AG04449 (cell line): ENCODE data around the gene PPA1.
"Not testable (repeated sequence)": the region's sequence is repeated elsewhere in the genome, so short reads cannot be mapped to it uniquely, and the experiment has no call there.

ENCODE experiments used
- CTCF ChIA-PET: fragments of 350-600 bp; formaldehyde crosslinking; extraction: SDS; loops from one replicate; lab custom pipeline; 2021; ENCODE audit warnings: antibody characterized with exemption; lab: Yijun Ruan, JAX
- POLR2A ChIA-PET: fragments of 400-600, 350-600 bp; formaldehyde crosslinking; extraction: SDS; loops from one replicate; lab custom pipeline; 2020; ENCODE audit warnings: antibody characterized with exemption, inconsistent platforms; lab: Yijun Ruan, JAX
- DNase-seq: peaks from one replicate; pipeline ENCODE4 v3.0.0-alpha.2; 2010; ENCODE audit warnings: low read depth, low spot score
- H3K4me3 ChIP-seq: 2 replicates; pipeline ENCODE4 v1.5.1; 2011; ENCODE audit warnings: low read depth, mild to moderate bottlenecking, control low read depth, low read length
- CTCF ChIP-seq: IDR thresholded peaks from one replicate; pipeline ENCODE4 v1.5.1; 2011; ENCODE audit warnings: mild to moderate bottlenecking, moderate library complexity, low read length, control low read depth, inconsistent platforms; ENCODE audit not compliant: insufficient read depth; ENCODE audit errors: missing control alignments

Gene PPA1

DNA sequence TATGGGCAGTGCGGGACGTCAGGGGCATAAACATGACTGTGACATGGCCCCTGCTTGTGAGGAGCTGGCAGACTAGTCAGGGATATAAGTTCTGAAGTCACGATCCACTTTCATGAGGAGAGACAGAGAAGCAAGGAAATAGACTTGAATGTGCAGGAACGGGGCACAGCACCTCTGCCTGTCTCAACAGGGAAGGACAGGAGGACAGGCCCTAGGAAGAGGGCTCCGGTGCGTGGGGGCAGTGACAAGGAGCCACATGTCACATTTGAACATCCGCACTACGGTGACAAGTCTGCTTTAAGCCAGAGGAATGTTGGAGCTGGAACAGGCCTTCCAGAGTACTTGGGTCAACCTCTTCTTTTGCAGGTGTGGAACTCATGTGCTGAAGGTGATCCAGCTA is 43.1 kb downstream of the PPA1 start:
- H3K4me3 ChIP-seq = no peak overlapping the region
- TF ChIP-seq CTCF = no peak
- POLR2A ChIA-PET = interaction anchor here (1.1 kb wide), 1 partner anchor 20 kb away, joined by 9 read pairs; the partner anchor contains the start of gene SAR1A
- CTCF ChIA-PET = interaction anchor here (1.0 to 1.6 kb wide), 4 partner anchors 13 to 74 kb away, joined by 3 to 11 read pairs (median 4); partner anchors contain the start of gene TYSND1
- DNase-seq = no peak

DNA sequence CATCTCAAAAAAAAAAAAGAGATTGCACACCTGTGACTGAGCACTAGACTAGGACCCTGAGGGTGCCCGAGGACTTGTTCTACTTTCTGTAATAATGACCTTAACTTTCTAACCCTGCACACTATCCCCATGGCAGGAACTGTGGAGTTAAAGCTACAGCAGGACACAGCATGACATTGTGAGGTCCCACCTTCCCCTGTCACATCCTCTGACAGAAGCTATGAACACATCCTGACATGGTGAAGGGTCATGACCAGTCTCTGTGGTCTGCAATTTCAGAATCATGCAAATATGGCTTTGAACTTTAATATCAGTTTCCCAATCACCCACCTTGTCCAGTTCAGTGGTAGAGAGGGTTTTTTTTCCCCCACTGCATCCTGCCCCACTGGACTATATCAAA is 44.5 kb downstream of the PPA1 start:
- POLR2A ChIA-PET = no interaction called here
- CTCF ChIA-PET = interaction anchor here (0.6 to 0.8 kb wide), 2 partner anchors 33 to 35 kb away, joined by 3 read pairs; no protein-coding TSS in a partner anchor
- no peak overlapping the region for H3K4me3 ChIP-seq
- TF ChIP-seq CTCF = no peak
- no peak for DNase-seq

GRCh38 chr10:70186571-70186970 is 46.7 kb downstream of the PPA1 start:
- no peak overlapping the region for H3K4me3 ChIP-seq
- CTCF ChIA-PET = no interaction called here
- no peak for DNase-seq
- POLR2A ChIA-PET = no interaction called here
- no peak for TF ChIP-seq CTCF

- TF ChIP-seq CTCF = no peak
- ChIA-PET CTCF (no interaction called here), POLR2A (no interaction called here)
- DNase-seq = no peak
- H3K4me3 ChIP-seq = no peak overlapping the region
Measured at GRCh38 chr10:70186090-70186489, 47.1 kb downstream of the PPA1 start.

- CTCF ChIA-PET = no interaction called here
- no peak for DNase-seq
- POLR2A ChIA-PET = no interaction called here
- H3K4me3 ChIP-seq = no peak overlapping the region
- no peak for TF ChIP-seq CTCF
Measured at GRCh38 chr10:70183304-70183703, 49.9 kb downstream of the PPA1 start.

DNA sequence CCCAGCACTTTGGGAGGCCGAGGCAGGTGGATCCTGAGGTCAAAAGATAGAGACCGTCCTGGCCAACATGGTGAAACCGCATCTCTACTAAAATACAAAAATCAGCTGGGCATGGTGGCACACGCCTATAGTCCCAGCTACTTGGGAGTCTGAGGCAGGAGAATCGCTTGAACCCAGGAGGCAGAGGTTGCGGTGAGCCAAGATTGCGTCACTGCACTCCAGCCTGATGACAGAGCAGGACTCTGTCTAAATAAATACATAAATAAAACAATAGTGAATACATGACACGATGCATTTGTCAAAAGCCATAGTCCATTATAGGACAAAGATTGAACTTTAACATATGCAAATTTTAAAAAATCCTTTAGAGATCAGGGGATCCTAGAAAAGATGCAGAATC is 54.0 kb downstream of the PPA1 start:
- CTCF ChIA-PET, POLR2A ChIA-PET: not testable (repeated sequence)

GRCh38 chr10:70178139-70178725 is 55.0 kb downstream of the PPA1 start:
- H3K4me3 ChIP-seq = no peak overlapping the region
- TF ChIP-seq CTCF = no peak
- no peak for DNase-seq
- POLR2A ChIA-PET = no interaction called here
- CTCF ChIA-PET = no interaction called here

More for the DNA sequence above, 54.0 kb downstream of the PPA1 start:
- not testable (repeated sequence) for DNase-seq, H3K4me3 ChIP-seq
